ENCODE data around the gene EXD2. TPM values are rescaled to one million over a fixed set of nuclear protein-coding genes. Genes with fewer than 3 reads are reported as not detected.
A peak's percentile ranks its signal among the peaks of the same experiment; 100 is the strongest.
"Not testable (repeated sequence)": the region's sequence is repeated elsewhere in the genome, so short reads cannot be mapped to it uniquely, and the experiment has no call there.

EXD2 gene
- total and polyA plus RNA-seq, 7 donors = 1.8 to 18.0 (median 14.7) TPM

GRCh38 chr14:69289811-69290520 lies 98.7 kb downstream of the EXD2 start:
- Histone ChIP-seq H3K4me3 (no peak overlapping the region), H3K36me3 (no peaks in the 10 kb centered on the region), H3K9me3 (no peaks in the 10 kb centered on the region), H3K4me1 (peaks cover 0 to 23% (median 15%) of the 10 kb centered on the region in 4 donors), H3K27ac (peak overlapping the region in 3 of 4 donors; percentile 11 to 53 (median 13)), H3K27me3 (no peaks in the 10 kb centered on the region)
- TF ChIP-seq EP300 (IDR thresholded peaks at IDR 0.05) (no peak), POLR2AphosphoS5 (IDR thresholded peaks at IDR 0.05) (peak in 1 of 4 donors; percentile 21)
- intact Hi-C loops (cut with DNase I) = no loop called here
- 80 to 85% methylated on average over 13 of the region's 13 CpGs for WGBS, 2 donors
- no peak for DNase-seq

GRCh38 chr14:69290881-69291280 lies 99.6 kb downstream of the EXD2 start:
- H3K36me3 ChIP-seq; H3K9me3 ChIP-seq; intact Hi-C loops (cut with DNase I); DNase-seq; H3K4me3 ChIP-seq; H3K27me3 ChIP-seq: not testable (repeated sequence)
- H3K27ac ChIP-seq = peak overlapping the region in 2 of 4 donors; percentile 13 to 18
- H3K4me1 ChIP-seq = peaks cover 0 to 23% (median 15%) of the 10 kb centered on the region in 4 donors
- WGBS, 2 donors = 92% methylated on average over 7 of the region's 7 CpGs

- no peak for DNase-seq
- intact Hi-C loops (cut with DNase I) = no loop called here
These were observed 100.1 kb downstream of the EXD2 start for GRCh38 chr14:69291396-69291795.

GRCh38 chr14:69291891-69292561 lies 100.7 kb downstream of the EXD2 start:
- Histone ChIP-seq H3K27ac (no peak overlapping the region), H3K4me1 (peaks cover 0 to 20% (median 14%) of the 10 kb centered on the region in 4 donors), H3K36me3 (no peaks in the 10 kb centered on the region), H3K27me3 (no peaks in the 10 kb centered on the region), H3K4me3 (no peak overlapping the region), H3K9me3 (no peaks in the 10 kb centered on the region)
- no peak for TF ChIP-seq POLR2A (IDR thresholded peaks at IDR 0.05)
- TF ChIP-seq POLR2AphosphoS5 (IDR thresholded peaks at IDR 0.05) = no peak
- TF ChIP-seq, protein P1, sequence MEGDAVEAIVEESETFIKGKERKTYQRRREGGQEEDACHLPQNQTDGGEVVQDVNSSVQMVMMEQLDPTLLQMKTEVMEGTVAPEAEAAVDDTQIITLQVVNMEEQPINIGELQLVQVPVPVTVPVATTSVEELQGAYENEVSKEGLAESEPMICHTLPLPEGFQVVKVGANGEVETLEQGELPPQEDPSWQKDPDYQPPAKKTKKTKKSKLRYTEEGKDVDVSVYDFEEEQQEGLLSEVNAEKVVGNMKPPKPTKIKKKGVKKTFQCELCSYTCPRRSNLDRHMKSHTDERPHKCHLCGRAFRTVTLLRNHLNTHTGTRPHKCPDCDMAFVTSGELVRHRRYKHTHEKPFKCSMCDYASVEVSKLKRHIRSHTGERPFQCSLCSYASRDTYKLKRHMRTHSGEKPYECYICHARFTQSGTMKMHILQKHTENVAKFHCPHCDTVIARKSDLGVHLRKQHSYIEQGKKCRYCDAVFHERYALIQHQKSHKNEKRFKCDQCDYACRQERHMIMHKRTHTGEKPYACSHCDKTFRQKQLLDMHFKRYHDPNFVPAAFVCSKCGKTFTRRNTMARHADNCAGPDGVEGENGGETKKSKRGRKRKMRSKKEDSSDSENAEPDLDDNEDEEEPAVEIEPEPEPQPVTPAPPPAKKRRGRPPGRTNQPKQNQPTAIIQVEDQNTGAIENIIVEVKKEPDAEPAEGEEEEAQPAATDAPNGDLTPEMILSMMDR (IDR thresholded peaks at IDR 0.05) = no peak
- TF ChIP-seq EP300 (IDR thresholded peaks at IDR 0.05) = no peak
- WGBS, 2 donors = 73 to 86% methylated on average over 5 of the region's 5 CpGs
- DNase-seq = no peak
- intact Hi-C loops (cut with DNase I) = no loop called here

More at GRCh38 chr14:69291396-69291795, 100.1 kb downstream of the EXD2 start:
- H3K36me3 ChIP-seq = no peaks in the 10 kb centered on the region
- H3K9me3 ChIP-seq = no peaks in the 10 kb centered on the region
- peaks cover 0 to 23% (median 15%) of the 10 kb centered on the region in 4 donors for H3K4me1 ChIP-seq
- H3K27ac ChIP-seq = no peak overlapping the region
- TF ChIP-seq, protein P1 (IDR thresholded peaks at IDR 0.05) = no peak
- TF ChIP-seq EP300 (IDR thresholded peaks at IDR 0.05) (no peak), POLR2A (IDR thresholded peaks at IDR 0.05) (no peak), POLR2AphosphoS5 (IDR thresholded peaks at IDR 0.05) (no peak)
- H3K4me3 ChIP-seq = no peak overlapping the region
- 67 to 83% methylated on average over 5 of the region's 5 CpGs for WGBS, 2 donors
- no peaks in the 10 kb centered on the region for H3K27me3 ChIP-seq

Small RNAs within 50 kb of the gene (small RNA-seq; reads per million reads assigned to genes)
- 0 reads per million in 3 donors for gene RF00019

Other genes with a start within 250 kb of the EXD2 start
- 1,000 to 10,000 TPM in 1 of 4 donors, 100 to 1,000 TPM in 3; 372 to 1,069 (median 688) TPM for gene ACTN1, start 212.2 kb upstream of the EXD2 start, total RNA-seq
- 10 to 100 TPM; 20.1 to 98.1 (median 24.0) TPM for gene ACTN1, start 212.2 kb upstream of the EXD2 start, polyA plus RNA-seq
- gene DCAF5, start 38.4 kb upstream of the EXD2 start, total RNA-seq = 10 to 100 TPM; 36.4 to 56.8 (median 40.5) TPM
- 10 to 100 TPM; 13.2 to 23.6 (median 15.7) TPM for gene DCAF5, start 38.4 kb upstream of the EXD2 start, polyA plus RNA-seq
- gene GALNT16, start 68.7 kb downstream of the EXD2 start, total RNA-seq = 10 to 100 TPM in 2 of 4 donors, 1 to 10 TPM in 2; 4.3 to 20.5 (median 9.4) TPM
- 1 to 10 TPM in 2 of 3 donors, not detected in 1; 2.4 to 3.0 TPM for gene GALNT16, start 68.7 kb downstream of the EXD2 start, polyA plus RNA-seq
- 100 to 1,000 TPM in 2 of 4 donors, 10 to 100 TPM in 2; 65.6 to 106 (median 87.9) TPM for gene ERH, start 206.8 kb downstream of the EXD2 start, total RNA-seq
- gene ERH, start 206.8 kb downstream of the EXD2 start, polyA plus RNA-seq = 100 to 1,000 TPM; 136 to 168 (median 157) TPM
- 10 to 100 TPM; 39.0 to 47.4 (median 42.0) TPM for gene SLC39A9, start 207.2 kb downstream of the EXD2 start, total RNA-seq
- 10 to 100 TPM; 11.4 to 32.5 (median 17.6) TPM for gene SLC39A9, start 207.2 kb downstream of the EXD2 start, polyA plus RNA-seq